ENCODE data around the gene AMTN. TPM values are rescaled to one million over a fixed set of nuclear protein-coding genes. Genes with fewer than 3 reads are reported as not detected.

Gene AMTN
- total and polyA plus RNA-seq, 2 donors, result 0.57 to 1.4 TPM

- no peaks in the 10 kb centered on the region for H3K4me1 ChIP-seq (ENCODE audit: control insufficient read depth in 2 of 2, insufficient read depth in 2 of 2, low read length in 2 of 2)
- no peaks in the 10 kb centered on the region for H3K9me3 ChIP-seq (ENCODE audit: control insufficient read depth in 2 of 2, insufficient read depth in 1 of 2, low read length in 1 of 2)
- no peak for DNase-seq (ENCODE audit: low read depth in 6 of 9, low spot score in 9 of 9)
- H3K4me3 ChIP-seq (ENCODE audit: low read length in 2 of 2), result no peak overlapping the region
- H3K36me3 ChIP-seq (ENCODE audit: control insufficient read depth in 2 of 2, insufficient read depth in 2 of 2, low read length in 1 of 2), result no peaks in the 10 kb centered on the region
- no peaks in the 10 kb centered on the region for H3K27me3 ChIP-seq (ENCODE audit: control insufficient read depth in 2 of 2, insufficient read depth in 1 of 2, low read length in 1 of 2)
- H3K27ac ChIP-seq (ENCODE audit: low read depth in 1 of 2, low read length in 1 of 2), result no peak overlapping the region
Observed at GRCh38 chr4:70538869-70539268, 20.5 kb downstream of the AMTN start.

DNA sequence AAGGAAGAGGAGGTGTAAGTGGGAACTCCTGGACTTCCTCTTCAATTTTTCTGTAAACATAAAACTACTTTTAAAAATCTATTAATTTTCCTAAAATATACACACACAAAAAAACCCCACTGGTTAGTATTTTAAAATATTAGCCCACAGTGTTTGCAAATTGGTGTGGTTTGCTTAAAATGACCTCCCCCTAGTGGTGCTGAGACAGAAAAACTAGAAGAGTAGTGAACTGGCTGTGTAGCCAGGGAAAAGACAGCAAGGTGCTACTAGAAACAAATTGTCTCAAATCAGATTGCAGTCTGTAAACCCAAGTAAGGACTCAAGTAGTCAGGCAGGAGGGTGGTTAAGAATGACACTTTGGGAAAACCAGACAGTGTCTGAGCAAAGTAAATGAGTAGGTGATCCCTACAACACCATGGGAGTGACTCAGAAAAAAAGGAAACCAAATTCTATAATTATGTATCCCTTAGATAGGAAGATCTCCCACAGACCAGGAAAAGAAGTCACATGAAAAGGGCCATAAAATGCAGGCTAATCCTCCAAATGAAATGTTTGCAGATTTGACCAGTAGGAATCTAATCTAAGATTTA is 26.0 kb downstream of the AMTN start:
- no peaks in the 10 kb centered on the region for H3K4me1 ChIP-seq (ENCODE audit: control insufficient read depth in 2 of 2, insufficient read depth in 2 of 2, low read length in 2 of 2)
- DNase-seq (ENCODE audit: low read depth in 6 of 9, low spot score in 9 of 9), result peak in 1 of 9 donors; percentile 3
- no peaks in the 10 kb centered on the region for H3K27me3 ChIP-seq (ENCODE audit: control insufficient read depth in 2 of 2, insufficient read depth in 1 of 2, low read length in 1 of 2)

DNA sequence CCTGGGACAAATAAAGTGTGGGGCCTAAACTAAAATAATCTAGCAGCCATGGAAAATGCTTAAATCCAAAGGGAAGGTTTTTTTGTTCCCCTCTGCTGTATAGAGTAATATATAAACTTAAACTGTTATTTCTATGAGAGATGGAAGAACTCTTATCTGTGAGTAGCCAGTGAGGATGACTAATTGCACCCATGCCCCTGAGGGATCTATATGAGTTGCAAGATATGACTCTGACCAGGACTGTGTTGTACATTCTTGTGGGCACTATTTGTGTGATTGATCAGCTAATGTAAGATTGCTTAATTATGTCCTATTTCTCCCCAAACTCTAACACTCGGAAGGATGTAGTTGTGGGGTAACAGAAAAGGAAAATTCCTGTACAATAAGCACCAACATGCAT is 38.5 kb downstream of the AMTN start:
- no peaks in the 10 kb centered on the region for H3K4me1 ChIP-seq (ENCODE audit: control insufficient read depth in 2 of 2, insufficient read depth in 2 of 2, low read length in 2 of 2)
- H3K9me3 ChIP-seq (ENCODE audit: control insufficient read depth in 2 of 2, insufficient read depth in 1 of 2, low read length in 1 of 2), result no peaks in the 10 kb centered on the region
- no peak overlapping the region for H3K27ac ChIP-seq (ENCODE audit: low read depth in 1 of 2, low read length in 1 of 2)
- no peaks in the 10 kb centered on the region for H3K27me3 ChIP-seq (ENCODE audit: control insufficient read depth in 2 of 2, insufficient read depth in 1 of 2, low read length in 1 of 2)
- no peaks in the 10 kb centered on the region for H3K36me3 ChIP-seq (ENCODE audit: control insufficient read depth in 2 of 2, insufficient read depth in 2 of 2, low read length in 1 of 2)
- WGBS, result 53% methylated on average over 1 of the region's 1 CpG
- no peak overlapping the region for H3K4me3 ChIP-seq (ENCODE audit: low read length in 2 of 2)
- no peak for DNase-seq (ENCODE audit: low read depth in 6 of 9, low spot score in 9 of 9)

More for the DNA sequence above, 26.0 kb downstream of the AMTN start:
- H3K9me3 ChIP-seq (ENCODE audit: control insufficient read depth in 2 of 2, insufficient read depth in 1 of 2, low read length in 1 of 2), result no peaks in the 10 kb centered on the region
- no peak overlapping the region for H3K4me3 ChIP-seq (ENCODE audit: low read length in 2 of 2)
- H3K36me3 ChIP-seq (ENCODE audit: control insufficient read depth in 2 of 2, insufficient read depth in 2 of 2, low read length in 1 of 2), result no peaks in the 10 kb centered on the region
- H3K27ac ChIP-seq (ENCODE audit: low read depth in 1 of 2, low read length in 1 of 2), result no peak overlapping the region

DNA sequence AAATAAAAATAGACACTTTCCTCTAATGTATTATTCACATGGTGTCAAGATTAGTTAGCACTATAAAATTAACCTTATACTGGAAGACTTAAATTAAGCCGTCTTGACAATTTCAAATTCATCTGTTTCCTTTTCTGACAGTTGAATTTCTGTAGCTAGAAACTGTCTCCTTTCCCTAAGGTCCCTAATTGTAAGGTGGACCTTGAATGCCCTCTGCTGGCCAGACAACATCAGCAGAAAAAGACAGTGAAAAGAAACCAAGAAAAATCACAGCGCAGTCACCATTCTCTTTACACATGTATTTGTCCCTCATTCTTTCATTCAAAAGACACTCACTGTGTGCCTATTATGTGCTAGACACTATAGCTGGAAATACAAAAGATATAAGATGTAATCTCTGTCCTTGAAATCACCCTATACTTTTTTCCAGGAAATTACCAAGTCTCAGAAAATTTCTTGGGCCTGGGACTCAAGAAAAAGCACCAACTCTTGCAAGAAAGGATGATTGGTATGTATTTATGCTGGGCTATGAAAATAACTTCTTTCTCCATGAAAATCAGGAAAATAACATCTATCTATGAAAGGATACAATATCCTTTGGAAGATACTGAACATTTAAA is 41.0 kb downstream of the AMTN start:
- 38% methylated on average over 2 of the region's 2 CpGs for WGBS
- H3K9me3 ChIP-seq (ENCODE audit: control insufficient read depth in 2 of 2, insufficient read depth in 1 of 2, low read length in 1 of 2), result no peaks in the 10 kb centered on the region
- H3K27me3 ChIP-seq (ENCODE audit: control insufficient read depth in 2 of 2, insufficient read depth in 1 of 2, low read length in 1 of 2), result no peaks in the 10 kb centered on the region
- no peak overlapping the region for H3K27ac ChIP-seq (ENCODE audit: low read depth in 1 of 2, low read length in 1 of 2)
- no peak overlapping the region for H3K4me3 ChIP-seq (ENCODE audit: low read length in 2 of 2)
- no peaks in the 10 kb centered on the region for H3K36me3 ChIP-seq (ENCODE audit: control insufficient read depth in 2 of 2, insufficient read depth in 2 of 2, low read length in 1 of 2)
- DNase-seq (ENCODE audit: low read depth in 6 of 9, low spot score in 9 of 9), result peak in 4 of 9 donors; percentile 2 to 45 (median 11)
- H3K4me1 ChIP-seq (ENCODE audit: control insufficient read depth in 2 of 2, insufficient read depth in 2 of 2, low read length in 2 of 2), result no peaks in the 10 kb centered on the region

DNA sequence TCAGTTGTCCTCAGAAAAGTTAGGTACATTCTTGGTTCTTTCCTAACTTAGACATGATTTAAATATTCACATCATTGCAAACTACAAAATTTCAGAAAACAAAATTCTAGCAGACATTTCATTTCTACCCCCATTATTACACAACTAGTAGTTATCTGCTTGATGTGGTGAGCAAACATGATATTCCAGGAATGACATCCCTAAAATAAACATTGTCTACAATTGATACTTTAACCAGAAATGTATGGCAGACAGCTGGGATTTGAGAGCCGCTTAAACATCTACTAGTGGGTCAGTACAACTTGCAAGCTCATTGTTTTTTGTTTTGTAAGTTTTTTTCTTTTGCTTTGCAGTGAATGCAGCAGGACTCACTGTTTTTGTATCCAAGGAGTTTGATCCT is 41.6 kb downstream of the AMTN start:
- no peaks in the 10 kb centered on the region for H3K4me1 ChIP-seq (ENCODE audit: control insufficient read depth in 2 of 2, insufficient read depth in 2 of 2, low read length in 2 of 2)
- H3K4me3 ChIP-seq (ENCODE audit: low read length in 2 of 2), result no peak overlapping the region
- no peaks in the 10 kb centered on the region for H3K36me3 ChIP-seq (ENCODE audit: control insufficient read depth in 2 of 2, insufficient read depth in 2 of 2, low read length in 1 of 2)
- DNase-seq (ENCODE audit: low read depth in 6 of 9, low spot score in 9 of 9), result no peak
- 98% methylated on average over 1 of the region's 1 CpG for WGBS
- no peak overlapping the region for H3K27ac ChIP-seq (ENCODE audit: low read depth in 1 of 2, low read length in 1 of 2)
- no peaks in the 10 kb centered on the region for H3K9me3 ChIP-seq (ENCODE audit: control insufficient read depth in 2 of 2, insufficient read depth in 1 of 2, low read length in 1 of 2)
- no peaks in the 10 kb centered on the region for H3K27me3 ChIP-seq (ENCODE audit: control insufficient read depth in 2 of 2, insufficient read depth in 1 of 2, low read length in 1 of 2)

GRCh38 chr4:70564033-70564432 is 45.7 kb downstream of the AMTN start:
- Histone ChIP-seq H3K4me1 (ENCODE audit: control insufficient read depth in 2 of 2, insufficient read depth in 2 of 2, low read length in 2 of 2) (no peaks in the 10 kb centered on the region), H3K36me3 (ENCODE audit: control insufficient read depth in 2 of 2, insufficient read depth in 2 of 2, low read length in 1 of 2) (no peaks in the 10 kb centered on the region), H3K27me3 (ENCODE audit: control insufficient read depth in 2 of 2, insufficient read depth in 1 of 2, low read length in 1 of 2) (no peaks in the 10 kb centered on the region), H3K27ac (ENCODE audit: low read depth in 1 of 2, low read length in 1 of 2) (no peak overlapping the region), H3K9me3 (ENCODE audit: control insufficient read depth in 2 of 2, insufficient read depth in 1 of 2, low read length in 1 of 2) (no peaks in the 10 kb centered on the region), H3K4me3 (ENCODE audit: low read length in 2 of 2) (no peak overlapping the region)
- no peak for DNase-seq (ENCODE audit: low read depth in 6 of 9, low spot score in 9 of 9)
- 93% methylated on average over 8 of the region's 8 CpGs for WGBS

DNA sequence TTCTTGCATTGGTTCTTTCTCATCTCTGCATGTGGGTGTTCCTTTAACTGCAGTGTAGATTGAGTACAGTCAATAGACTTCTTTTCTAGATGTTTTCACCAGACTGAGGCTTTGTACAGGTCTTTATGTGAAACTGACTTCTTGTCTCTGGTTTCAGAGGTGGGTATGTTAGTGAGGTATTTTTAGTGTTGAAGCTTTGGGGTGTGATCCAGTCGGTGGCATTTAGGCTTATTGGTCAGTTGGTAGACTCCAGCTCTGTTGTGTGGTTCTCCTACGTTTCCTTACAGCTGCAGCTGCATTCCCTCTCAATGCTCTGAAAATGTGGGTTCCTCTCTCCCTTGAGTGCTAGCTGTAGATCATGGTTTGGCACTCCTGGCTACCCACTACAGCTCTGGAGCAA is 52.4 kb downstream of the AMTN start:
- WGBS, result 92% methylated on average over 2 of the region's 2 CpGs
- no peak overlapping the region for H3K4me3 ChIP-seq (ENCODE audit: low read length in 2 of 2)

DNA sequence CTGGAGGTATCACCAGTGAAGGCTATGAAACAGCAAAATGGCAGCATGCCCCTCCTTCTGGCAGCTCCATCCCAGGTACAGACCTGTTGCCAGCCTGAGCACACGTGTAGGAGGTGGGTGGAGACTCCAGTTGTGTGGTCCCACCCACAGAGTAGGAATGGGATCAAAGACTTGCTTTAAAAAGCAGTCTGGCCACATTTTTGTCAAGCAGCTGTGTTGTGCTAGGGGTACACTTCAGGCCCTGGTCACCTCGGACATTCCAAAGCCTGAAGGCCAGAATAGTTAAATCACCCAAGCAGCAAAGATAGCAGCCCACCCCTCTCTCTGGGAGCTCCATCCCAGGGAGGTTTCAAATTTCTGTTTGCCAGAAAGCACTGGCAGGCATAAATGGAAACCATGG is 53.4 kb downstream of the AMTN start:
- WGBS, result 84% methylated on average over 2 of the region's 2 CpGs
- no peak for DNase-seq (ENCODE audit: low read depth in 6 of 9, low spot score in 9 of 9)
- Histone ChIP-seq H3K27me3 (ENCODE audit: control insufficient read depth in 2 of 2, insufficient read depth in 1 of 2, low read length in 1 of 2) (no peaks in the 10 kb centered on the region), H3K36me3 (ENCODE audit: control insufficient read depth in 2 of 2, insufficient read depth in 2 of 2, low read length in 1 of 2) (no peaks in the 10 kb centered on the region), H3K27ac (ENCODE audit: low read depth in 1 of 2, low read length in 1 of 2) (no peak overlapping the region), H3K4me3 (ENCODE audit: low read length in 2 of 2) (no peak overlapping the region), H3K9me3 (ENCODE audit: control insufficient read depth in 2 of 2, insufficient read depth in 1 of 2, low read length in 1 of 2) (no peaks in the 10 kb centered on the region), H3K4me1 (ENCODE audit: control insufficient read depth in 2 of 2, insufficient read depth in 2 of 2, low read length in 2 of 2) (no peaks in the 10 kb centered on the region)

More for the DNA sequence above, 52.4 kb downstream of the AMTN start:
- no peaks in the 10 kb centered on the region for H3K36me3 ChIP-seq (ENCODE audit: control insufficient read depth in 2 of 2, insufficient read depth in 2 of 2, low read length in 1 of 2)
- H3K27me3 ChIP-seq (ENCODE audit: control insufficient read depth in 2 of 2, insufficient read depth in 1 of 2, low read length in 1 of 2), result no peaks in the 10 kb centered on the region
- H3K4me1 ChIP-seq (ENCODE audit: control insufficient read depth in 2 of 2, insufficient read depth in 2 of 2, low read length in 2 of 2), result no peaks in the 10 kb centered on the region
- no peak overlapping the region for H3K27ac ChIP-seq (ENCODE audit: low read depth in 1 of 2, low read length in 1 of 2)
- no peaks in the 10 kb centered on the region for H3K9me3 ChIP-seq (ENCODE audit: control insufficient read depth in 2 of 2, insufficient read depth in 1 of 2, low read length in 1 of 2)
- no peak for DNase-seq (ENCODE audit: low read depth in 6 of 9, low spot score in 9 of 9)

- no peak overlapping the region for H3K4me3 ChIP-seq (ENCODE audit: low read length in 2 of 2)
- H3K9me3 ChIP-seq (ENCODE audit: control insufficient read depth in 2 of 2, insufficient read depth in 1 of 2, low read length in 1 of 2), result no peaks in the 10 kb centered on the region
- H3K36me3 ChIP-seq (ENCODE audit: control insufficient read depth in 2 of 2, insufficient read depth in 2 of 2, low read length in 1 of 2), result no peaks in the 10 kb centered on the region
- DNase-seq (ENCODE audit: low read depth in 6 of 9, low spot score in 9 of 9), result no peak
- no peaks in the 10 kb centered on the region for H3K27me3 ChIP-seq (ENCODE audit: control insufficient read depth in 2 of 2, insufficient read depth in 1 of 2, low read length in 1 of 2)
- no peak overlapping the region for H3K27ac ChIP-seq (ENCODE audit: low read depth in 1 of 2, low read length in 1 of 2)
- H3K4me1 ChIP-seq (ENCODE audit: control insufficient read depth in 2 of 2, insufficient read depth in 2 of 2, low read length in 2 of 2), result no peaks in the 10 kb centered on the region
Observed at GRCh38 chr4:70575964-70576363, 57.6 kb downstream of the AMTN start.

Data from thymus (tissue), 11 donors.